Measurements from ENCODE around the gene MYRF.

Gene MYRF

GRCh38 chr11:61771985-61772455 lies 19.6 kb downstream of the MYRF start:
- H3K27ac ChIP-seq = peak overlapping the region; percentile 17; the same call in 1 of the 2 replicates
- TF ChIP-seq CTCF (IDR thresholded peaks at IDR 0.05) = no peak
- TF ChIP-seq ZFX (IDR thresholded peaks at IDR 0.05; ENCODE audit: borderline replicate concordance) = no peak

- TF ChIP-seq ZFX (IDR thresholded peaks at IDR 0.05; ENCODE audit: borderline replicate concordance) (no peak), CTCF (IDR thresholded peaks at IDR 0.05) (no peak)
Observed at GRCh38 chr11:61773356-61773755, 20.9 kb downstream of the MYRF start.

GRCh38 chr11:61773809-61774208 lies 21.4 kb downstream of the MYRF start:
- no peak overlapping the region for H3K27ac ChIP-seq
- no peak for TF ChIP-seq CTCF (IDR thresholded peaks at IDR 0.05)
- TF ChIP-seq ZFX (IDR thresholded peaks at IDR 0.05; ENCODE audit: borderline replicate concordance) = no peak

More at GRCh38 chr11:61773356-61773755, 20.9 kb downstream of the MYRF start:
- no peak overlapping the region for H3K27ac ChIP-seq

- no peak overlapping the region for H3K27ac ChIP-seq
- TF ChIP-seq ZFX (IDR thresholded peaks at IDR 0.05; ENCODE audit: borderline replicate concordance) (no peak), CTCF (IDR thresholded peaks at IDR 0.05) (no peak)
Observed at GRCh38 chr11:61774411-61774810, 22.0 kb downstream of the MYRF start.

GRCh38 chr11:61775106-61775505 lies 22.7 kb downstream of the MYRF start:
- TF ChIP-seq ZFX (IDR thresholded peaks at IDR 0.05; ENCODE audit: borderline replicate concordance) = no peak
- no peak for TF ChIP-seq CTCF (IDR thresholded peaks at IDR 0.05)
- H3K27ac ChIP-seq = no peak overlapping the region

GRCh38 chr11:61775606-61776554 lies 23.4 kb downstream of the MYRF start:
- peak overlapping the region; percentile 65 for H3K27ac ChIP-seq
- TF ChIP-seq ZFX (IDR thresholded peaks at IDR 0.05; ENCODE audit: borderline replicate concordance) = no peak

GRCh38 chr11:61776561-61777075 lies 24.2 kb downstream of the MYRF start:
- peak overlapping the region; percentile 65 for H3K27ac ChIP-seq
- no peak for TF ChIP-seq ZFX (IDR thresholded peaks at IDR 0.05; ENCODE audit: borderline replicate concordance)
- TF ChIP-seq CTCF (IDR thresholded peaks at IDR 0.05) = peak; percentile 82

Data from 22Rv1 (cell line).